Measurements from ENCODE around the gene GPR55. TPM values are rescaled to one million over a fixed set of nuclear protein-coding genes. Genes with fewer than 3 reads are reported as not detected.

Gene GPR55
- total and polyA plus RNA-seq, 10 of the 15 experiments (the other 5 are each of a cell fraction or from before 2014, with no cell fraction given) = 2.1 to 30.1 (median 16.2) TPM

GRCh38 chr2:230870544-230871360, 54.3 kb downstream of the GPR55 start:
- no peak for ATAC-seq
- no peak overlapping the region for H3K9ac ChIP-seq (ENCODE audit: control insufficient read depth, insufficient read depth, low read length)

More at GRCh38 chr2:230870544-230871360, 54.3 kb downstream of the GPR55 start:
- in situ Hi-C loops (cut with MboI) = no loop called here
- WGBS (ENCODE audit: insufficient coverage, insufficient replicate concordance, low lambda C conversion rate, missing lambda C conversion rate) = 82% methylated on average over 18 of the region's 18 CpGs
- peak overlapping the region; percentile 22; the same call in 1 of the 2 replicates for H3K4me3 ChIP-seq
- H4K20me1 ChIP-seq (ENCODE audit: control insufficient read depth, insufficient read depth) = no peaks in the 10 kb centered on the region
- TF ChIP-seq, protein P1, sequence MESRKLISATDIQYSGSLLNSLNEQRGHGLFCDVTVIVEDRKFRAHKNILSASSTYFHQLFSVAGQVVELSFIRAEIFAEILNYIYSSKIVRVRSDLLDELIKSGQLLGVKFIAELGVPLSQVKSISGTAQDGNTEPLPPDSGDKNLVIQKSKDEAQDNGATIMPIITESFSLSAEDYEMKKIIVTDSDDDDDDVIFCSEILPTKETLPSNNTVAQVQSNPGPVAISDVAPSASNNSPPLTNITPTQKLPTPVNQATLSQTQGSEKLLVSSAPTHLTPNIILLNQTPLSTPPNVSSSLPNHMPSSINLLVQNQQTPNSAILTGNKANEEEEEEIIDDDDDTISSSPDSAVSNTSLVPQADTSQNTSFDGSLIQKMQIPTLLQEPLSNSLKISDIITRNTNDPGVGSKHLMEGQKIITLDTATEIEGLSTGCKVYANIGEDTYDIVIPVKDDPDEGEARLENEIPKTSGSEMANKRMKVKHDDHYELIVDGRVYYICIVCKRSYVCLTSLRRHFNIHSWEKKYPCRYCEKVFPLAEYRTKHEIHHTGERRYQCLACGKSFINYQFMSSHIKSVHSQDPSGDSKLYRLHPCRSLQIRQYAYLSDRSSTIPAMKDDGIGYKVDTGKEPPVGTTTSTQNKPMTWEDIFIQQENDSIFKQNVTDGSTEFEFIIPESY (IDR thresholded peaks at IDR 0.05) = no peak
- TF ChIP-seq KDM1A (IDR thresholded peaks at IDR 0.05; ENCODE audit: borderline replicate concordance) = no peak
- TF ChIP-seq SREBF1 (IDR thresholded peaks at IDR 0.05; ENCODE audit: low read length) = no peak
- TF ChIP-seq SRF (IDR thresholded peaks at IDR 0.05; ENCODE audit: low read depth in 2 of 2, low read length in 2 of 2) = 0 out of 4 replicates have a peak, but pooled peaks of 1 of the 2 experiments have one; percentile 28
- TF ChIP-seq IRF3 (IDR thresholded peaks at IDR 0.05) = no peak
- TF ChIP-seq KAT2A (conservative IDR thresholded peaks at IDR 0.05; ENCODE audit: control insufficient read depth, low read depth, low read length) = no peak
- intact Hi-C loops (cut with micrococcal nuclease; ENCODE audit: unreplicated experiment) = no loop called here
- no peaks in the 10 kb centered on the region for H3K9me3 ChIP-seq (replicated peaks; ENCODE audit: control insufficient read depth, insufficient read depth, low read length)
- peak; percentile 13 for FAIRE-seq
- H3K4me1 ChIP-seq (ENCODE audit: control insufficient read depth, insufficient read depth, low read length) = peaks cover 62% of the 10 kb centered on the region
- ChIA-PET SMC1A (ENCODE audit: uncharacterized antibody, unreplicated experiment) (interaction anchor here (0.7 to 1.4 kb wide), 4 partner anchors 10 to 53 kb away, joined by 3 read pairs; no protein-coding TSS in a partner anchor), POLR2A (interaction anchor here (3.7 kb wide), 1 partner anchor 54 kb away, joined by 19 read pairs; the partner anchor contains the start of gene GPR55), RAD21 (ENCODE audit: unreplicated experiment) (interaction anchor here (0.6 to 0.9 kb wide), 3 partner anchors 17 to 56 kb away, joined by 3 read pairs; no protein-coding TSS in a partner anchor), CTCF (interaction anchor here (0.6 to 3.1 kb wide), 7 partner anchors 20 to 843 kb away, joined by 3 to 12 read pairs (median 3); no protein-coding TSS in a partner anchor)
- H3K27ac ChIP-seq (ENCODE audit: control insufficient read depth, insufficient read depth) = no peak overlapping the region
- no peaks in the 10 kb centered on the region for H3K27me3 ChIP-seq (replicated peaks in 1 of 2; ENCODE audit: control insufficient read depth in 2 of 2, insufficient read depth in 2 of 2, low read length in 1 of 2)
- no peaks in the 10 kb centered on the region for H3K36me3 ChIP-seq (ENCODE audit: control insufficient read depth in 2 of 2, insufficient read depth in 2 of 2, low read length in 1 of 2)
- peaks cover 3% of the 10 kb centered on the region; the same call in 1 of the 2 replicates for H3K79me2 ChIP-seq (ENCODE audit: control insufficient read depth, insufficient read depth, low read length)
- H2AFZ ChIP-seq (ENCODE audit: control insufficient read depth, low read depth, low read length) = no peak overlapping the region
- H3K4me2 ChIP-seq (ENCODE audit: control insufficient read depth, insufficient read depth) = peak overlapping the region; percentile 41
- DNase-seq (ENCODE audit: low read depth, low spot score) = no peak
- BruUV-seq (replicated peaks) = no TSS peak
